ENCODE measurements around the gene CPSF2.
A peak's percentile ranks its signal among the peaks of the same experiment; 100 is the strongest.

Gene CPSF2

GRCh38 chr14:92199763-92200162 is 78.0 kb downstream of the CPSF2 start:
- WGBS (ENCODE audit: extremely low coverage, insufficient coverage, insufficient read length): no CpG with 5 or more reads among the region's 6 CpGs

GRCh38 chr14:92203116-92203515 is 81.3 kb downstream of the CPSF2 start:
- no CpG with 5 or more reads among the region's 7 CpGs for WGBS (ENCODE audit: extremely low coverage, insufficient coverage, insufficient read length)
- no peaks in the 10 kb centered on the region for H3K79me2 ChIP-seq (ENCODE audit: control insufficient read depth, insufficient read depth, low read length, poor library complexity)

More at GRCh38 chr14:92199763-92200162, 78.0 kb downstream of the CPSF2 start:
- Histone ChIP-seq H3K36me3 (ENCODE audit: control insufficient read depth in 1 of 2, insufficient read depth in 2 of 2, low read length in 2 of 2) (no peaks in the 10 kb centered on the region), H2AFZ (ENCODE audit: insufficient read depth, low read length, poor library complexity) (no peak overlapping the region), H3K9ac (ENCODE audit: low read length) (no peak overlapping the region), H2AK5ac (ENCODE audit: low read length) (no peak overlapping the region), H3K4me2 (ENCODE audit: low read length) (no peak overlapping the region), H3K4ac (ENCODE audit: low read depth, low read length) (no peak overlapping the region), H3K18ac (ENCODE audit: low read length) (no peak overlapping the region), H3K4me3 (ENCODE audit: low read depth, low read length) (no peak overlapping the region), H2BK12ac (ENCODE audit: low read length) (no peak overlapping the region), H4K12ac (ENCODE audit: low read depth, low read length) (no peak overlapping the region), H3K14ac (ENCODE audit: low read length) (no peak overlapping the region), H3K79me2 (ENCODE audit: control insufficient read depth, insufficient read depth, low read length, poor library complexity) (no peaks in the 10 kb centered on the region), H3K4me1 (ENCODE audit: control insufficient read depth in 1 of 2, insufficient read depth in 2 of 2, low read length in 2 of 2) (no peaks in the 10 kb centered on the region), H4K91ac (ENCODE audit: low read depth, low read length) (no peak overlapping the region), H2BK5ac (ENCODE audit: low read depth, low read length, poor library complexity) (no peak overlapping the region), H3K27me3 (ENCODE audit: insufficient read depth, low read length) (no peaks in the 10 kb centered on the region), H3K79me1 (ENCODE audit: low read length) (no peaks in the 10 kb centered on the region), H3K23ac (ENCODE audit: low read length) (no peak overlapping the region), H3K9me3 (ENCODE audit: insufficient read depth, low read depth, low read length) (no peaks in the 10 kb centered on the region), H4K8ac (ENCODE audit: low read depth, low read length) (no peak overlapping the region), H2BK120ac (ENCODE audit: insufficient read depth, low read length, poor library complexity) (no peak overlapping the region), H3K27ac (ENCODE audit: low read depth, low read length) (no peak overlapping the region)
- no peak for DNase-seq

GRCh38 chr14:92204792-92205191 is 83.0 kb downstream of the CPSF2 start:
- no peak overlapping the region for H3K4me2 ChIP-seq (ENCODE audit: low read length)

More at GRCh38 chr14:92203116-92203515, 81.3 kb downstream of the CPSF2 start:
- no peaks in the 10 kb centered on the region for H3K79me1 ChIP-seq (ENCODE audit: low read length)
- H3K14ac ChIP-seq (ENCODE audit: low read length): no peak overlapping the region
- no peak overlapping the region for H2AFZ ChIP-seq (ENCODE audit: insufficient read depth, low read length, poor library complexity)
- H2BK120ac ChIP-seq (ENCODE audit: insufficient read depth, low read length, poor library complexity): no peak overlapping the region
- H3K36me3 ChIP-seq (ENCODE audit: control insufficient read depth in 1 of 2, insufficient read depth in 2 of 2, low read length in 2 of 2): no peaks in the 10 kb centered on the region
- DNase-seq: no peak
- no peak overlapping the region for H2BK12ac ChIP-seq (ENCODE audit: low read length)
- no peak overlapping the region for H3K4me3 ChIP-seq (ENCODE audit: low read depth, low read length)
- H4K8ac ChIP-seq (ENCODE audit: low read depth, low read length): no peak overlapping the region
- H3K23ac ChIP-seq (ENCODE audit: low read length): no peak overlapping the region
- H3K9ac ChIP-seq (ENCODE audit: low read length): no peak overlapping the region
- no peak overlapping the region for H3K4ac ChIP-seq (ENCODE audit: low read depth, low read length)
- H2BK5ac ChIP-seq (ENCODE audit: low read depth, low read length, poor library complexity): no peak overlapping the region
- no peak overlapping the region for H3K18ac ChIP-seq (ENCODE audit: low read length)
- H3K4me2 ChIP-seq (ENCODE audit: low read length): no peak overlapping the region
- no peaks in the 10 kb centered on the region for H3K27me3 ChIP-seq (ENCODE audit: insufficient read depth, low read length)
- H2AK5ac ChIP-seq (ENCODE audit: low read length): no peak overlapping the region
- H3K4me1 ChIP-seq (ENCODE audit: control insufficient read depth in 1 of 2, insufficient read depth in 2 of 2, low read length in 2 of 2): no peaks in the 10 kb centered on the region
- no peak overlapping the region for H4K91ac ChIP-seq (ENCODE audit: low read depth, low read length)
- H3K9me3 ChIP-seq (ENCODE audit: insufficient read depth, low read depth, low read length): peaks cover 1% of the 10 kb centered on the region
- no peak overlapping the region for H4K12ac ChIP-seq (ENCODE audit: low read depth, low read length)
- no peak overlapping the region for H3K27ac ChIP-seq (ENCODE audit: low read depth, low read length)

GRCh38 chr14:92207012-92207927 is 85.5 kb downstream of the CPSF2 start:
- no peak overlapping the region for H4K12ac ChIP-seq (ENCODE audit: low read depth, low read length)
- WGBS (ENCODE audit: extremely low coverage, insufficient coverage, insufficient read length): no CpG with 5 or more reads among the region's 17 CpGs

More at GRCh38 chr14:92204792-92205191, 83.0 kb downstream of the CPSF2 start:
- WGBS (ENCODE audit: extremely low coverage, insufficient coverage, insufficient read length): no CpG with 5 or more reads among the region's 2 CpGs
- Histone ChIP-seq H4K8ac (ENCODE audit: low read depth, low read length) (no peak overlapping the region), H2BK12ac (ENCODE audit: low read length) (no peak overlapping the region), H4K12ac (ENCODE audit: low read depth, low read length) (no peak overlapping the region), H3K4me1 (ENCODE audit: control insufficient read depth in 1 of 2, insufficient read depth in 2 of 2, low read length in 2 of 2) (no peaks in the 10 kb centered on the region), H3K27ac (ENCODE audit: low read depth, low read length) (no peak overlapping the region), H2AFZ (ENCODE audit: insufficient read depth, low read length, poor library complexity) (no peak overlapping the region), H3K4ac (ENCODE audit: low read depth, low read length) (no peak overlapping the region), H3K79me2 (ENCODE audit: control insufficient read depth, insufficient read depth, low read length, poor library complexity) (no peaks in the 10 kb centered on the region), H3K79me1 (ENCODE audit: low read length) (no peaks in the 10 kb centered on the region), H2BK120ac (ENCODE audit: insufficient read depth, low read length, poor library complexity) (no peak overlapping the region), H4K91ac (ENCODE audit: low read depth, low read length) (no peak overlapping the region), H3K14ac (ENCODE audit: low read length) (no peak overlapping the region), H3K18ac (ENCODE audit: low read length) (no peak overlapping the region), H3K9me3 (ENCODE audit: insufficient read depth, low read depth, low read length) (peaks cover 1% of the 10 kb centered on the region), H2AK5ac (ENCODE audit: low read length) (no peak overlapping the region), H2BK5ac (ENCODE audit: low read depth, low read length, poor library complexity) (no peak overlapping the region), H3K23ac (ENCODE audit: low read length) (no peak overlapping the region), H3K4me3 (ENCODE audit: low read depth, low read length) (no peak overlapping the region), H3K9ac (ENCODE audit: low read length) (no peak overlapping the region), H3K27me3 (ENCODE audit: insufficient read depth, low read length) (no peaks in the 10 kb centered on the region), H3K36me3 (ENCODE audit: control insufficient read depth in 1 of 2, insufficient read depth in 2 of 2, low read length in 2 of 2) (no peaks in the 10 kb centered on the region)
- DNase-seq: no peak

More at GRCh38 chr14:92207012-92207927, 85.5 kb downstream of the CPSF2 start:
- Histone ChIP-seq H4K91ac (ENCODE audit: low read depth, low read length) (no peak overlapping the region), H3K36me3 (ENCODE audit: control insufficient read depth in 1 of 2, insufficient read depth in 2 of 2, low read length in 2 of 2) (no peaks in the 10 kb centered on the region), H3K23ac (ENCODE audit: low read length) (no peak overlapping the region), H4K8ac (ENCODE audit: low read depth, low read length) (no peak overlapping the region), H3K18ac (ENCODE audit: low read length) (no peak overlapping the region), H3K27ac (ENCODE audit: low read depth, low read length) (no peak overlapping the region), H3K4me1 (ENCODE audit: control insufficient read depth in 1 of 2, insufficient read depth in 2 of 2, low read length in 2 of 2) (no peaks in the 10 kb centered on the region), H2AFZ (ENCODE audit: insufficient read depth, low read length, poor library complexity) (no peak overlapping the region), H2BK5ac (ENCODE audit: low read depth, low read length, poor library complexity) (no peak overlapping the region), H3K27me3 (ENCODE audit: insufficient read depth, low read length) (no peaks in the 10 kb centered on the region), H3K79me2 (ENCODE audit: control insufficient read depth, insufficient read depth, low read length, poor library complexity) (no peaks in the 10 kb centered on the region), H3K79me1 (ENCODE audit: low read length) (no peaks in the 10 kb centered on the region), H3K9me3 (ENCODE audit: insufficient read depth, low read depth, low read length) (peaks cover 1% of the 10 kb centered on the region), H2BK120ac (ENCODE audit: insufficient read depth, low read length, poor library complexity) (no peak overlapping the region), H3K14ac (ENCODE audit: low read length) (no peak overlapping the region), H3K4me3 (ENCODE audit: low read depth, low read length) (peak overlapping the region; percentile 28), H2AK5ac (ENCODE audit: low read length) (no peak overlapping the region), H2BK12ac (ENCODE audit: low read length) (no peak overlapping the region), H3K9ac (ENCODE audit: low read length) (no peak overlapping the region), H3K4ac (ENCODE audit: low read depth, low read length) (no peak overlapping the region), H3K4me2 (ENCODE audit: low read length) (no peak overlapping the region)
- DNase-seq: no peak

Measured in trophoblast cell (in vitro differentiated cells and primary cell).